GM21390 (cell line): Measurements from ENCODE around the gene SOHLH2.

Experiments used
- ATAC-seq: cut with Tn5 transposase; IDR thresholded peaks from one replicate; pipeline ENCODE4 v1.9.1; 2021; ENCODE audit not compliant: unreplicated experiment

SOHLH2 gene

GRCh38 chr13:36133950-36134626, 80.3 kb downstream of the SOHLH2 start:
- no peak for ATAC-seq

- ATAC-seq = no peak
Measured at GRCh38 chr13:36132376-36132775, 82.0 kb downstream of the SOHLH2 start.

GRCh38 chr13:36131931-36132297, 82.4 kb downstream of the SOHLH2 start:
- no peak for ATAC-seq

GRCh38 chr13:36131222-36131930, 83.0 kb downstream of the SOHLH2 start, which contains the start of gene DCLK1:
Gene DCLK1, minus strand, starts transcription at chr13:36131382.
- no peak for ATAC-seq

- no peak for ATAC-seq
Measured at GRCh38 chr13:36130552-36131221, 83.7 kb downstream of the SOHLH2 start.

GRCh38 chr13:36130193-36130551, 84.2 kb downstream of the SOHLH2 start:
- no peak for ATAC-seq

- no peak for ATAC-seq
Measured at GRCh38 chr13:36129539-36129938, 84.8 kb downstream of the SOHLH2 start.

- no peak for ATAC-seq
Measured at GRCh38 chr13:36126491-36126890, 87.9 kb downstream of the SOHLH2 start.

- ATAC-seq = no peak
Measured at GRCh38 chr13:36125841-36126240, 88.5 kb downstream of the SOHLH2 start.

GRCh38 chr13:36124236-36124822, 90.0 kb downstream of the SOHLH2 start:
- ATAC-seq = no peak
